ENCODE results near the gene MSH6.

MSH6 gene

GRCh38 chr2:47741637-47742036, 41.3 kb upstream of the MSH6 start:
- WGBS (ENCODE audit: insufficient coverage) = 80% methylated on average over 3 of the region's 3 CpGs
- no peak overlapping the region for H3K4me3 ChIP-seq (ENCODE audit: control insufficient read depth in 1 of 7, extremely low read depth in 1 of 7, insufficient read depth in 4 of 7, low read depth in 2 of 7, low read length in 6 of 7)
- H3K27me3 ChIP-seq (replicated peaks in 2 of 5; ENCODE audit: control insufficient read depth in 4 of 5, insufficient read depth in 5 of 5, low read length in 4 of 5) = peaks cover 0 to 3% (median 0%) of the 10 kb centered on the region in 5 experiments
- no peak overlapping the region for H3K27ac ChIP-seq (ENCODE audit: insufficient read depth in 1 of 2, low read depth in 1 of 2, low read length in 2 of 2, poor library complexity in 1 of 2, severe bottlenecking in 2 of 2)
- ChIA-PET CTCF (no interaction called here), POLR2A (no interaction called here)
- no peaks in the 10 kb centered on the region for H3K4me1 ChIP-seq (ENCODE audit: control extremely low read depth in 1 of 4, control insufficient read depth in 4 of 4, insufficient read depth in 4 of 4, low read length in 3 of 4)
- H3K9me3 ChIP-seq (ENCODE audit: control extremely low read depth in 1 of 5, control insufficient read depth in 4 of 5, insufficient read depth in 2 of 5, low read depth in 1 of 5, low read length in 4 of 5) = no peaks in the 10 kb centered on the region
- no peak for DNase-seq
- no peaks in the 10 kb centered on the region for H3K36me3 ChIP-seq (ENCODE audit: control insufficient read depth in 4 of 4, insufficient read depth in 4 of 4, low read length in 3 of 4)

DNA sequence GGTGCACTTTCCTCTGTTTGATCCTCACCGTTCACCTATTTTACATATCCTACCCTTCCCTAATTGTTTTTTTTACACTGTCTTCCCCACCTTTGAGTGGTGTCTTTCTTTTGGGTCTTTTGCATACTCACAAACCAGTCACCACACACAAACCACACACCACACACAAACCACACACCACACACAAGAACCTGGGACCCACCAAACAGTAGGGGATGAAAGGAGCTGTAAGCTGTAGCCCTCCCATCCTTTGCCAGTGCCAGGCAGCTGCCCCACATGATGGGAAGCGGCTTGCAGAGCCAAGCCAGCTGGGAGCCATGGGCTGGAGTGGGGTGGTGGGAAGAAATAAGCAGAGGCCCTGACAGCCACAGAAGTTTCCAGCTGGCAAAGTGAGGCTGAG, 38.9 kb upstream of the MSH6 start:
- POLR2A ChIA-PET = no interaction called here
- WGBS (ENCODE audit: insufficient coverage) = 92% methylated on average over 2 of the region's 2 CpGs
- peaks cover 0 to 3% (median 0%) of the 10 kb centered on the region in 5 experiments for H3K27me3 ChIP-seq (replicated peaks in 2 of 5; ENCODE audit: control insufficient read depth in 4 of 5, insufficient read depth in 5 of 5, low read length in 4 of 5)
- H3K36me3 ChIP-seq (ENCODE audit: control insufficient read depth in 4 of 4, insufficient read depth in 4 of 4, low read length in 3 of 4) = no peaks in the 10 kb centered on the region
- H3K4me1 ChIP-seq (ENCODE audit: control extremely low read depth in 1 of 4, control insufficient read depth in 4 of 4, insufficient read depth in 4 of 4, low read length in 3 of 4) = no peaks in the 10 kb centered on the region
- H3K27ac ChIP-seq (ENCODE audit: insufficient read depth in 1 of 2, low read depth in 1 of 2, low read length in 2 of 2, poor library complexity in 1 of 2, severe bottlenecking in 2 of 2) = no peak overlapping the region
- CTCF ChIA-PET = no interaction called here
- peaks cover 0 to 11% (median 6%) of the 10 kb centered on the region in 5 experiments for H3K9me3 ChIP-seq (ENCODE audit: control extremely low read depth in 1 of 5, control insufficient read depth in 4 of 5, insufficient read depth in 2 of 5, low read depth in 1 of 5, low read length in 4 of 5)
- H3K4me3 ChIP-seq (ENCODE audit: control insufficient read depth in 1 of 7, extremely low read depth in 1 of 7, insufficient read depth in 4 of 7, low read depth in 2 of 7, low read length in 6 of 7) = no peak overlapping the region
- DNase-seq = no peak

DNA sequence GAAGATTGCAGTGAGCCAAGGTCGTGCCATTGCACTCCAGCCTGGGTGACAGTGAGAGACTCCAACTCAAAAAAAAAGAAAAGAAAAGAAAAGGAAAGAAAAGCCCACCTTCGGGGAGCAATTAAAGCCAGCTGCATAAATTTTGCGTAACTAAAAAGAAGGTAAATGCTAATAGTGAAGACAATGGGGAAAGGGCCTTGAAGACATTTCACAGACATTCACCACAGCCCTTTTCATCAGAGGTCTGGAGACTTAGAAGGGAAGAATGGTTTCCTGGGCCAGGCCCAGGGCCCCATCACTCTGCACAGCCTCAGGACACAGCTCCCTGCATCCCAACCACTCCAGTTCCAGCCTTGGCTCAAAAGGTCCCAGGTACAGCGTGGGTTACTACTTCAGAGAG, 35.1 kb upstream of the MSH6 start:
- Histone ChIP-seq H3K27me3 (replicated peaks in 2 of 5; ENCODE audit: control insufficient read depth in 4 of 5, insufficient read depth in 5 of 5, low read length in 4 of 5) (peaks cover 0 to 2% (median 0%) of the 10 kb centered on the region in 5 experiments), H3K36me3 (ENCODE audit: control insufficient read depth in 4 of 4, insufficient read depth in 4 of 4, low read length in 3 of 4) (no peaks in the 10 kb centered on the region), H3K4me3 (ENCODE audit: control insufficient read depth in 1 of 7, extremely low read depth in 1 of 7, insufficient read depth in 4 of 7, low read depth in 2 of 7, low read length in 6 of 7) (no peak overlapping the region), H3K9me3 (ENCODE audit: control extremely low read depth in 1 of 5, control insufficient read depth in 4 of 5, insufficient read depth in 2 of 5, low read depth in 1 of 5, low read length in 4 of 5) (peaks cover 0 to 11% (median 8%) of the 10 kb centered on the region in 5 experiments), H3K27ac (ENCODE audit: insufficient read depth in 1 of 2, low read depth in 1 of 2, low read length in 2 of 2, poor library complexity in 1 of 2, severe bottlenecking in 2 of 2) (no peak overlapping the region), H3K4me1 (ENCODE audit: control extremely low read depth in 1 of 4, control insufficient read depth in 4 of 4, insufficient read depth in 4 of 4, low read length in 3 of 4) (no peaks in the 10 kb centered on the region)
- ChIA-PET CTCF (no interaction called here), POLR2A (no interaction called here)
- 100% methylated on average over 3 of the region's 4 CpGs for WGBS (ENCODE audit: insufficient coverage)
- no peak for DNase-seq

DNA sequence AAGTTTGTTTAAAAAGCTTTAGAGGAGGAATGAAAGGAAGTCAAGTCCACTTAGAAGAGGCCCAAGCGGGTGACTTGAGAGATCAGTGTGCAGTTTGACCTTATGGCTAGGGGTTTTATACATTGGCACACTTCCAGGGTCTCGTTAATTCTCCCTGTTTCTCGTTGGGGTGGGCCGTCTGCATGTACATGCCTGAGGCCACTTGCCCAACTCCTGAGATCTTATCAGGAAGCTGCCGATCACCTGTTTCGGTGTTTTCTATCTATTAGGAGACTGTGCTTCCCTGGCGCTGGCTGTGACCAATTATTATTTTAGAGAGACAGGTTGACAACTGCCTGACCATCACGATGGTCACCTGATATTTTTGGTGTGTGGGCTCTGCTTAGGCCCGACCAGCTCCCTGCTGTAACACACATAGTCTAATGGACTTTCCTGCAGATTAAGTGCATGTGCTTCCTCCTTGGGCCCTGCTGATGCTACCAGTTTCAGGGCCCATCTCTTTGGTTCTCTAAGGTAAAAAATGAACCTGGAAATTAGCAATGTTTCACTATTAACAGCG, 31.0 kb upstream of the MSH6 start:
- H3K4me3 ChIP-seq (ENCODE audit: control insufficient read depth in 1 of 7, extremely low read depth in 1 of 7, insufficient read depth in 4 of 7, low read depth in 2 of 7, low read length in 6 of 7) = no peak overlapping the region
- no peak overlapping the region for H3K27ac ChIP-seq (ENCODE audit: insufficient read depth in 1 of 2, low read depth in 1 of 2, low read length in 2 of 2, poor library complexity in 1 of 2, severe bottlenecking in 2 of 2)
- peaks cover 0 to 9% (median 8%) of the 10 kb centered on the region in 5 experiments for H3K9me3 ChIP-seq (ENCODE audit: control extremely low read depth in 1 of 5, control insufficient read depth in 4 of 5, insufficient read depth in 2 of 5, low read depth in 1 of 5, low read length in 4 of 5)
- 90% methylated on average over 9 of the region's 10 CpGs for WGBS (ENCODE audit: insufficient coverage)
- no peaks in the 10 kb centered on the region for H3K36me3 ChIP-seq (ENCODE audit: control insufficient read depth in 4 of 4, insufficient read depth in 4 of 4, low read length in 3 of 4)
- POLR2A ChIA-PET = no interaction called here
- CTCF ChIA-PET = interaction anchor here (1.0 kb wide), 1 partner anchor 16 kb away, joined by 3 read pairs; no protein-coding TSS in a partner anchor
- DNase-seq = no peak
- no peaks in the 10 kb centered on the region for H3K27me3 ChIP-seq (replicated peaks in 2 of 5; ENCODE audit: control insufficient read depth in 4 of 5, insufficient read depth in 5 of 5, low read length in 4 of 5)
- H3K4me1 ChIP-seq (ENCODE audit: control extremely low read depth in 1 of 4, control insufficient read depth in 4 of 4, insufficient read depth in 4 of 4, low read length in 3 of 4) = no peaks in the 10 kb centered on the region

DNA sequence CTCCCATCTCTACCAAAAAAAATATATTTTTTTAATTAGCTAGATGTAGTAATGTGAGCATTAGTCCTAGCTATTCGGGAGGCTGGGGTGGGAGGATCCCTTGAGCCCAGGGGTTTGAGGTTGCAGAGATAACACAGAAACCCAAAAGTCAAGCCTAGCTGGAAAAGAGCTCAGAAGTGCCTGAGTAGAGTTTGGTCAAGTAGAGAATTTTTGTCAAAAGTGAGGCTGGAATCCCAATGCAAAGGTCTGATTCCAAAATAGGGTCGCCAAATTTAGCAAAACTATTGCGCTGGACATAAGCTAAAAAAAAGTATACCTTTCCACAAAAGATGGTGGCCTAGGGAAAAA, 15.5 kb upstream of the MSH6 start:
- POLR2A ChIA-PET = interaction anchor here (0.6 to 0.7 kb wide), 2 partner anchors 15 to 792 kb away, joined by 4 to 6 read pairs; no protein-coding TSS in a partner anchor
- Histone ChIP-seq H3K4me1 (ENCODE audit: control extremely low read depth in 1 of 4, control insufficient read depth in 4 of 4, insufficient read depth in 4 of 4, low read length in 3 of 4) (no peaks in the 10 kb centered on the region), H3K27me3 (replicated peaks in 2 of 5; ENCODE audit: control insufficient read depth in 4 of 5, insufficient read depth in 5 of 5, low read length in 4 of 5) (no peaks in the 10 kb centered on the region), H3K4me3 (ENCODE audit: control insufficient read depth in 1 of 7, extremely low read depth in 1 of 7, insufficient read depth in 4 of 7, low read depth in 2 of 7, low read length in 6 of 7) (peak overlapping the region in 1 of 7 experiments; percentile 20), H3K27ac (ENCODE audit: insufficient read depth in 1 of 2, low read depth in 1 of 2, low read length in 2 of 2, poor library complexity in 1 of 2, severe bottlenecking in 2 of 2) (no peak overlapping the region), H3K36me3 (ENCODE audit: control insufficient read depth in 4 of 4, insufficient read depth in 4 of 4, low read length in 3 of 4) (no peaks in the 10 kb centered on the region), H3K9me3 (ENCODE audit: control extremely low read depth in 1 of 5, control insufficient read depth in 4 of 5, insufficient read depth in 2 of 5, low read depth in 1 of 5, low read length in 4 of 5) (peaks cover 0 to 3% (median 0%) of the 10 kb centered on the region in 5 experiments)
- CTCF ChIA-PET = interaction anchor here (0.6 to 3.3 kb wide), 20 partner anchors 11 to 432 kb away, joined by 3 to 32 read pairs (median 3); no protein-coding TSS in a partner anchor
- no peak for DNase-seq
- 71% methylated on average over 1 of the region's 3 CpGs for WGBS (ENCODE audit: insufficient coverage)

DNA sequence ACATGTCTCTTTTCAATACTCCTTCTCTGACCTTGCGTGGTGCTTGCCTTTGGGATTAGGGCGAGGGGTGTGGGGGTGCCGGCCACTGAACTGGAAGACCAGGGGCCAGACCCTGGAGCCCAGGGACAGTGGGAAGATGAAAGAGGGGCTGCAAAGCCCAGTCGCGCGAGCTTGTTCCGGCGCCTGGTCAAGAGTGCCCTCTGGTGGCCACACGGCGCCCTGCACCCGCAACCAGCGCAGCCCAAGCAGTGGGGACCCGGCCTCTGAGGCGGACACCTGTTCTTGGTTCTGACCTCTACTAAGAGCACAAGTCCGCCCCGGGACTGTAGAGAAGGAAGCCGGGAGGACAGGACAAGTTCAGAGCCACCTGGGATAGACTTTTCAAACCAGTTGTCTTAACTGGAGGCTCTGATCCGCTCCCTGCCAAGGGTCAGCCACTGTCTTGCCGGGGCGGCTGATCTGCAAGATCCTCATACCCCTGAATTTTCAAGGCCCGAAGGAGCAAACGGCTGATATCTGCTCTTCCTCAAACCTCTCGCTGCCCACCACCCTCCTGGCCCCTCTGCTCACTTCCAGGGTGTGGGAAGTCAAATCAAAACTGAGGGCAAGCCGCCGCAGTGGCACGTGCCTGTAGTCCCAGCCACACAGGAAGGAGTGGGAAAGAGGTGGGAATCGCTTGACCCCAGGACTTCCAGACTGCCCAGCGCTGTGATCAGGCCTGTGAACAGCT, 14.9 kb upstream of the MSH6 start:
- H3K36me3 ChIP-seq (ENCODE audit: control insufficient read depth in 4 of 4, insufficient read depth in 4 of 4, low read length in 3 of 4) = no peaks in the 10 kb centered on the region
- H3K27ac ChIP-seq (ENCODE audit: insufficient read depth in 1 of 2, low read depth in 1 of 2, low read length in 2 of 2, poor library complexity in 1 of 2, severe bottlenecking in 2 of 2) = no peak overlapping the region
- H3K27me3 ChIP-seq (replicated peaks in 2 of 5; ENCODE audit: control insufficient read depth in 4 of 5, insufficient read depth in 5 of 5, low read length in 4 of 5) = no peaks in the 10 kb centered on the region
- peak; percentile 53 to 62 (median 57) for DNase-seq
- ChIA-PET POLR2A (interaction anchor here (0.6 kb wide), 1 partner anchor 792 kb away, joined by 4 read pairs; no protein-coding TSS in a partner anchor), CTCF (interaction anchor here (0.6 to 3.3 kb wide), 21 partner anchors 10 to 433 kb away, joined by 3 to 32 read pairs (median 3); no protein-coding TSS in a partner anchor)
- peaks cover 0 to 3% (median 0%) of the 10 kb centered on the region in 5 experiments for H3K9me3 ChIP-seq (ENCODE audit: control extremely low read depth in 1 of 5, control insufficient read depth in 4 of 5, insufficient read depth in 2 of 5, low read depth in 1 of 5, low read length in 4 of 5)
- WGBS (ENCODE audit: insufficient coverage) = 36% methylated on average over 17 of the region's 28 CpGs
- peak overlapping the region in 1 of 7 experiments; percentile 20 for H3K4me3 ChIP-seq (ENCODE audit: control insufficient read depth in 1 of 7, extremely low read depth in 1 of 7, insufficient read depth in 4 of 7, low read depth in 2 of 7, low read length in 6 of 7)
- no peaks in the 10 kb centered on the region for H3K4me1 ChIP-seq (ENCODE audit: control extremely low read depth in 1 of 4, control insufficient read depth in 4 of 4, insufficient read depth in 4 of 4, low read length in 3 of 4)

GRCh38 chr2:47769318-47769717, 13.6 kb upstream of the MSH6 start:
- Histone ChIP-seq H3K4me3 (ENCODE audit: control insufficient read depth in 1 of 7, extremely low read depth in 1 of 7, insufficient read depth in 4 of 7, low read depth in 2 of 7, low read length in 6 of 7) (no peak overlapping the region), H3K27ac (ENCODE audit: insufficient read depth in 1 of 2, low read depth in 1 of 2, low read length in 2 of 2, poor library complexity in 1 of 2, severe bottlenecking in 2 of 2) (no peak overlapping the region), H3K4me1 (ENCODE audit: control extremely low read depth in 1 of 4, control insufficient read depth in 4 of 4, insufficient read depth in 4 of 4, low read length in 3 of 4) (no peaks in the 10 kb centered on the region), H3K36me3 (ENCODE audit: control insufficient read depth in 4 of 4, insufficient read depth in 4 of 4, low read length in 3 of 4) (no peaks in the 10 kb centered on the region), H3K9me3 (ENCODE audit: control extremely low read depth in 1 of 5, control insufficient read depth in 4 of 5, insufficient read depth in 2 of 5, low read depth in 1 of 5, low read length in 4 of 5) (peaks cover 0 to 3% (median 0%) of the 10 kb centered on the region in 5 experiments), H3K27me3 (replicated peaks in 2 of 5; ENCODE audit: control insufficient read depth in 4 of 5, insufficient read depth in 5 of 5, low read length in 4 of 5) (no peaks in the 10 kb centered on the region)
- ChIA-PET POLR2A (no interaction called here), CTCF (interaction anchor here (1.2 to 1.7 kb wide), 2 partner anchors 332 to 435 kb away, joined by 6 read pairs; no protein-coding TSS in a partner anchor)
- DNase-seq = no peak
- 97% methylated on average over 6 of the region's 9 CpGs for WGBS (ENCODE audit: insufficient coverage)
